ENCODE results near the gene SUSD4. TPM values are rescaled to one million over a fixed set of nuclear protein-coding genes. Genes with fewer than 3 reads are reported as not detected.

Gene SUSD4
- total and polyA plus RNA-seq, 3 donors from 2014 or later: 13.9 to 17.7 (median 13.9) TPM

DNA sequence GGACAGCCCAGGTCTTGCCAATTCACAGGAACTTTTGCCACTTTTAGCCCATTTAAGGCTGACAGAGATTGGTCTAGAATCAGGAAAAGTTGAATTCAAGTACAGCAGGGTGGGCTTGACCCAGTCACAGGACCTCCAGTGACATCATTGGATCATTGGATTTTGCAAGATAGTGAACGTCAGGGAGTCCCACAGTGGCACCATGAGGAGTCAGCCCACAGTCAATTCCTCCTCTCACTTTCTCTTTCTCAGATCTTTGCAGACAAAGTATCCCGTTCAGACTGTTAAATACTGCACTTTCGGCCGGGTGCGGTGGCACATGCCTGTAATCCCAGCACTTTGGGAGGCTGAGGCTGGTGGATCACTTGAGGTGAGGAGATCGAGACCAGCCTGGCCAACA, 163.1 kb downstream of the SUSD4 start:
- DNase-seq: no peak
- no peak overlapping the region for H3K4me3 ChIP-seq
- 90 to 96% methylated on average over 6 of the region's 6 CpGs for WGBS, 2 donors
- no peaks in the 10 kb centered on the region for H3K4me1 ChIP-seq
- no peak for TF ChIP-seq POLR2A (IDR thresholded peaks at IDR 0.05)
- TF ChIP-seq, protein P1, sequence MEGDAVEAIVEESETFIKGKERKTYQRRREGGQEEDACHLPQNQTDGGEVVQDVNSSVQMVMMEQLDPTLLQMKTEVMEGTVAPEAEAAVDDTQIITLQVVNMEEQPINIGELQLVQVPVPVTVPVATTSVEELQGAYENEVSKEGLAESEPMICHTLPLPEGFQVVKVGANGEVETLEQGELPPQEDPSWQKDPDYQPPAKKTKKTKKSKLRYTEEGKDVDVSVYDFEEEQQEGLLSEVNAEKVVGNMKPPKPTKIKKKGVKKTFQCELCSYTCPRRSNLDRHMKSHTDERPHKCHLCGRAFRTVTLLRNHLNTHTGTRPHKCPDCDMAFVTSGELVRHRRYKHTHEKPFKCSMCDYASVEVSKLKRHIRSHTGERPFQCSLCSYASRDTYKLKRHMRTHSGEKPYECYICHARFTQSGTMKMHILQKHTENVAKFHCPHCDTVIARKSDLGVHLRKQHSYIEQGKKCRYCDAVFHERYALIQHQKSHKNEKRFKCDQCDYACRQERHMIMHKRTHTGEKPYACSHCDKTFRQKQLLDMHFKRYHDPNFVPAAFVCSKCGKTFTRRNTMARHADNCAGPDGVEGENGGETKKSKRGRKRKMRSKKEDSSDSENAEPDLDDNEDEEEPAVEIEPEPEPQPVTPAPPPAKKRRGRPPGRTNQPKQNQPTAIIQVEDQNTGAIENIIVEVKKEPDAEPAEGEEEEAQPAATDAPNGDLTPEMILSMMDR (IDR thresholded peaks at IDR 0.05): no peak
- intact Hi-C loops (cut with DNase I; ENCODE audit: low total_unique reads): no loop called here
- no peak overlapping the region for H3K27ac ChIP-seq
- no peaks in the 10 kb centered on the region for H3K9me3 ChIP-seq
- H3K36me3 ChIP-seq (ENCODE audit: low read depth, missing control alignments): no peaks in the 10 kb centered on the region
- H3K27me3 ChIP-seq: no peaks in the 10 kb centered on the region

DNA sequence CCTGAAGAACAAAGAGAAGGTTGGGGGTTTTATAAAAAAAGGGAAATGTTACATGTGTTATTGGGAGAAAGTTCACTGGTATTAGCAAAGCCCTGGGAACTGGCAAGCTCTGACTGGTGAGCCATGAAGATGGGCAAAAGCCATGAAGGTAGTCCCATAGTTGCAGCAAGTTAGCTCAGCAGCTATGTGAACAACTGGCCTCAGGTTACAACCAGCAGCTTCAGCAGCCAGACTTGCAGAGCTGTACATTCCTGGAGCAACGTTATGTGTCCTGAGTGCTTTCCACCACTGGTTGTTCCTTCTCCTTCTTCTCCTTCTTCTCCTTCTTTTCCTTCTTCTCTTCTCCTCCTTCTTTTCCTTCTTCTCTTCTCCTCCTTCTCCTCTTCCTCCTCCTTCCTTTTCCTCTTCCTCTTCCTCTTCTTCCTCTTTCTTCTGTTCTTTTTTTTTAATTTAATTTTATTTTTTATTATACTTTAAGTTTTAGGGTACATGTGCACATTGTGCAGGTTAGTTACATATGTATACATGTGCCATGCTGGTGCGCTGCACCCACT, 164.8 kb downstream of the SUSD4 start:
- Histone ChIP-seq H3K4me1 (no peaks in the 10 kb centered on the region), H3K27me3 (no peaks in the 10 kb centered on the region), H3K4me3 (no peak overlapping the region), H3K36me3 (ENCODE audit: low read depth, missing control alignments) (no peaks in the 10 kb centered on the region), H3K9me3 (no peaks in the 10 kb centered on the region), H3K27ac (no peak overlapping the region)
- intact Hi-C loops (cut with DNase I; ENCODE audit: low total_unique reads): no loop called here
- 67 to 72% methylated on average over 2 of the region's 2 CpGs for WGBS, 2 donors
- TF ChIP-seq POLR2A (IDR thresholded peaks at IDR 0.05): no peak
- TF ChIP-seq, protein P1 (IDR thresholded peaks at IDR 0.05): no peak
- DNase-seq: no peak

DNA sequence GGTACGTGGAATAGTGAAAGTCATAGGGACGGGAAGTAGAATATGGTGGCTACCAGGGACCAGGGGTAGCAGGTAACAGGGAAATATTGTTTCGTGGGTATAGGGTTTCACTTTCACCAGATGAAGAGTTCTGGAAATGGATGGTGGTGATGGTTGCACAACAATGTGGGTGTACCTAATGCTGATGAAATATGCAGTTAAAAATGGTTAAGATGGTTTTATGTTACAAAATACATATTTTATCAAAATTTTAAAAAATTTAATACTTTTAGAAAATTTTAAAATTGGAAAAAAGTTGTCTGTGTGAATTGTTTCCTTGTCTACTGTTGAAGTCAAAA, 165.4 kb downstream of the SUSD4 start:
- no peak overlapping the region for H3K4me3 ChIP-seq
- DNase-seq: no peak
- no peak overlapping the region for H3K27ac ChIP-seq
- H3K9me3 ChIP-seq: no peaks in the 10 kb centered on the region
- intact Hi-C loops (cut with DNase I; ENCODE audit: low total_unique reads): no loop called here
- no peaks in the 10 kb centered on the region for H3K27me3 ChIP-seq
- no peaks in the 10 kb centered on the region for H3K36me3 ChIP-seq (ENCODE audit: low read depth, missing control alignments)
- 90 to 91% methylated on average over 3 of the region's 3 CpGs for WGBS, 2 donors
- no peaks in the 10 kb centered on the region for H3K4me1 ChIP-seq
- no peak for TF ChIP-seq POLR2A (IDR thresholded peaks at IDR 0.05)
- TF ChIP-seq, protein P1 (IDR thresholded peaks at IDR 0.05): no peak

DNA sequence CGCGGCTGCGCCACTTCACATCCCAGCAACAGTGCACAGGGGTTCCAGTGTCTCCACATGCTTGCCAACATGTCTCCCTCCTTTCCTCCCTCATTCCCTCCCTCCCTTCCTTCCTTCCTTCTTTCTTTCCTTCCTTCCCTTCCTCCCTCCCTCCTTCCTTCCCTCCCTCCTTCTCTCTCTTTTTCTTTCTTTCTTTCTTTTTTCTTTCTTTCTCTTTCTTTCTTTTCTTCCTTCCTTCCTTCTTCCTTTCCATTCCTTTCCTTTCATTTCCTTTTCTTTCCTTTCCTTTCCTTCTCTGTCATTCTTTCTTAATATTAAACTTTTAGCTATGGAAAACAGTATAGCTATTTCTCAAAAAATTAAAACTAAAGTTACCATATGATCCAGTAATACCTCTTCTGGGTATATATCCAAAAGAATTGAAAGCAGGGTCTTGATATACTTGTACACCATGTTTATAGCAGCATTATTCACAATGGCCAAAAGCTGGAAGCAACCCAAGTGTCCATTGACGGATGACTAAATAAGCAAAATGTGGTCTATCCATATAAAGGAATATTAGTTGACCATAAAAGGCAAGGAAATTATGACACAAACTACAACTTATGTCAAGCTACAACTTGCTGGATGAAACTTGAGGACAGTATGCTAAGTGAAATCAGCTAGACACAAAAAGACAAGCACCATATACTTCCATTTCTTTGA, 165.9 kb downstream of the SUSD4 start:
- TF ChIP-seq, protein P1 (IDR thresholded peaks at IDR 0.05): no peak
- TF ChIP-seq POLR2A (IDR thresholded peaks at IDR 0.05): no peak
- H3K4me1 ChIP-seq: no peaks in the 10 kb centered on the region
- H3K9me3 ChIP-seq: no peaks in the 10 kb centered on the region
- DNase-seq: no peak
- intact Hi-C loops (cut with DNase I; ENCODE audit: low total_unique reads): no loop called here
- no peak overlapping the region for H3K27ac ChIP-seq
- no peak overlapping the region for H3K4me3 ChIP-seq
- 68% methylated on average over 4 of the region's 4 CpGs for WGBS, 2 donors
- H3K27me3 ChIP-seq: no peaks in the 10 kb centered on the region
- no peaks in the 10 kb centered on the region for H3K36me3 ChIP-seq (ENCODE audit: low read depth, missing control alignments)
